ENCODE data around the gene ETS2.

Gene ETS2

DNA sequence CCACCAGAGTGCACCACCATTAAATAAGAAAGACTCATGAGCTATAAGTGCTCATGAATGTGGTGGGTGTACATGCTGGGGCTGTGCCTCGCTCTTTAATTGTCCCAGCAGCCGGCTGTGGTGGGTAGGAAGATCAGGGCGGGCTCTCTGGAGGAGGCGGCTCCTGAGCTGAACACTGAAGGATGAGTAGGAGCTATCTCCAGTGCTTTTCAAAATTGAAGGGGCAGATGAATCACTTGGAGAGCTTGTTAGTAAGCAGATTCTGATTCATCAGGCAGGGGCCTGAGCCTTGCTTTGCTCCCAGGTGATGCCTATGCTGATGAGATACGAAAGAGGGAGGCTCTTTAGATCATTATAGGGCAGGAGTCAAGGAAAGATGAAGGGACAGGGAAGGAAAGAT, 54.1 kb downstream of the ETS2 start:
- Histone ChIP-seq H4K20me1 (ENCODE audit: insufficient read depth, low read length) (no peaks in the 10 kb centered on the region), H3K79me2 (ENCODE audit: low read length) (no peaks in the 10 kb centered on the region), H3K4me3 (ENCODE audit: low read length) (no peak overlapping the region), H3K4me1 (ENCODE audit: low read length) (peaks cover 13% of the 10 kb centered on the region), H3K27ac (ENCODE audit: low read length) (no peak overlapping the region), H3K9ac (ENCODE audit: low read length) (no peak overlapping the region), H3K27me3 (ENCODE audit: low read depth, low read length) (peaks cover 12% of the 10 kb centered on the region), H3K36me3 (replicated peaks; ENCODE audit: low read depth, low read length) (no peaks in the 10 kb centered on the region), H2AFZ (ENCODE audit: low read depth, low read length) (no peak overlapping the region), H3K4me2 (ENCODE audit: low read length) (no peak overlapping the region), H3K9me3 (ENCODE audit: insufficient read depth, low read length) (no peaks in the 10 kb centered on the region)
- TF ChIP-seq EZH2phosphoT487 (IDR thresholded peaks at IDR 0.05; ENCODE audit: low read depth): no peak
- TF ChIP-seq, protein P1, sequence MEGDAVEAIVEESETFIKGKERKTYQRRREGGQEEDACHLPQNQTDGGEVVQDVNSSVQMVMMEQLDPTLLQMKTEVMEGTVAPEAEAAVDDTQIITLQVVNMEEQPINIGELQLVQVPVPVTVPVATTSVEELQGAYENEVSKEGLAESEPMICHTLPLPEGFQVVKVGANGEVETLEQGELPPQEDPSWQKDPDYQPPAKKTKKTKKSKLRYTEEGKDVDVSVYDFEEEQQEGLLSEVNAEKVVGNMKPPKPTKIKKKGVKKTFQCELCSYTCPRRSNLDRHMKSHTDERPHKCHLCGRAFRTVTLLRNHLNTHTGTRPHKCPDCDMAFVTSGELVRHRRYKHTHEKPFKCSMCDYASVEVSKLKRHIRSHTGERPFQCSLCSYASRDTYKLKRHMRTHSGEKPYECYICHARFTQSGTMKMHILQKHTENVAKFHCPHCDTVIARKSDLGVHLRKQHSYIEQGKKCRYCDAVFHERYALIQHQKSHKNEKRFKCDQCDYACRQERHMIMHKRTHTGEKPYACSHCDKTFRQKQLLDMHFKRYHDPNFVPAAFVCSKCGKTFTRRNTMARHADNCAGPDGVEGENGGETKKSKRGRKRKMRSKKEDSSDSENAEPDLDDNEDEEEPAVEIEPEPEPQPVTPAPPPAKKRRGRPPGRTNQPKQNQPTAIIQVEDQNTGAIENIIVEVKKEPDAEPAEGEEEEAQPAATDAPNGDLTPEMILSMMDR (IDR thresholded peaks at IDR 0.05; ENCODE audit: low read depth, low read length): no peak

DNA sequence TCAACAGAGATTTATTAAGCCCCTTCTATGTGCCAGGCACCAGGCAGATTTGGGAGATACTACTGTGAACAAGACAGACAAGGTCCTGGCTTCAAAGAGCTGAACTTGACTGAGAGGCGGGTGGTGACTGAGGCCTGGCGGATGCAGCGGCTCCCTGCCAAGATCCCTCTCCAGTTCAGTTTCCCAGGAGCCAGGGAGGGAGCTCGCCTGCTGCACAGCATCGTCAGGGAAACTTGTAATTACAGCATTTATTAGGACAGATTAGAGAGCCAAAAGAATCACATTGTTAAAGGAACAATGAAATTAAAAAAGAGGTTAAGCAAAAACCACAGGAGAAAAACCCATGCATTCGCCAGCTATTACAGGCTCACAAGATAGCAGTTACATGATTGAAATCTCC, 55.3 kb downstream of the ETS2 start:
- Histone ChIP-seq H2AFZ (ENCODE audit: low read depth, low read length) (no peak overlapping the region), H3K36me3 (replicated peaks; ENCODE audit: low read depth, low read length) (no peaks in the 10 kb centered on the region), H4K20me1 (ENCODE audit: insufficient read depth, low read length) (no peaks in the 10 kb centered on the region), H3K9me3 (ENCODE audit: insufficient read depth, low read length) (no peaks in the 10 kb centered on the region), H3K9ac (ENCODE audit: low read length) (no peak overlapping the region), H3K27me3 (ENCODE audit: low read depth, low read length) (peaks cover 12% of the 10 kb centered on the region), H3K27ac (ENCODE audit: low read length) (no peak overlapping the region), H3K79me2 (ENCODE audit: low read length) (no peaks in the 10 kb centered on the region), H3K4me3 (ENCODE audit: low read length) (no peak overlapping the region), H3K4me1 (ENCODE audit: low read length) (peaks cover 13% of the 10 kb centered on the region), H3K4me2 (ENCODE audit: low read length) (no peak overlapping the region)
- TF ChIP-seq EZH2phosphoT487 (IDR thresholded peaks at IDR 0.05; ENCODE audit: low read depth): no peak
- TF ChIP-seq, protein P1 (IDR thresholded peaks at IDR 0.05; ENCODE audit: low read depth, low read length): no peak

DNA sequence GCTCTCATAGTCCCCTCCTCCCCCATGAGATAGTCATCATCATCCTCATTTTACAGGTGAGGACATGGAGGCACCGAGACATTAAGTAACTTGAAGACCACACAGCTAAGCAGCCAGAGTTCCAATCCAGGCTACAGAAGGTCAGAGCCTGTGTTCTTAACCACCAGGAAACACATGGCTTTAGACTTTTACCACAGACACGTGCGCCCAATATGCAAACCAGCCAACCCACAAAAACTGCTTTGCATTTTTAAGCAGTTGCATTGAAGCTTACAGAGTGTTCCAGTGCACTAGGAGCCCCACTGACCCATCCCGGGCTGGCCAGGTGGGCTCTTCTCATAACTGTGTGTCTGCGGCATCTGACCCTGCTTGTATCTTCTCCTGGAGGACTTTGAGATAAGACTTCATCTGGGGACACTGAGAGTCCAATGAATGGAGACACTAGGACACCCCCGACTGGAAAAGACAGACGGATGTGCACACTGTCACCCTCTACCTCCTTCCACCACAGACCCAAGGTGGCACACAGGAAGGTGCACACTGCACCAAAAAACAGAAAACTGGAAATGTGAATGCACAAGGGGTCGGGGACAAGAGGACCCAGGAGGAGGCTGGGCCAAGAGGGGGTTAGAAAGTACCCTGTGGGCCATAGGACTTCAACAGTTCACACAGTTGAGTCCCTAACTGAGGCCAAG, 56.4 kb downstream of the ETS2 start:
- H2AFZ ChIP-seq (ENCODE audit: low read depth, low read length): no peak overlapping the region
- no peak overlapping the region for H3K4me3 ChIP-seq (ENCODE audit: low read length)
- no peaks in the 10 kb centered on the region for H4K20me1 ChIP-seq (ENCODE audit: insufficient read depth, low read length)
- peaks cover 13% of the 10 kb centered on the region for H3K4me1 ChIP-seq (ENCODE audit: low read length)
- no peaks in the 10 kb centered on the region for H3K36me3 ChIP-seq (replicated peaks; ENCODE audit: low read depth, low read length)
- no peak overlapping the region for H3K9ac ChIP-seq (ENCODE audit: low read length)
- H3K79me2 ChIP-seq (ENCODE audit: low read length): no peaks in the 10 kb centered on the region
- TF ChIP-seq, protein P1 (IDR thresholded peaks at IDR 0.05; ENCODE audit: low read depth, low read length): no peak
- TF ChIP-seq EZH2phosphoT487 (IDR thresholded peaks at IDR 0.05; ENCODE audit: low read depth): no peak
- peak overlapping the region; percentile 49 for H3K4me2 ChIP-seq (ENCODE audit: low read length)
- no peak overlapping the region for H3K27ac ChIP-seq (ENCODE audit: low read length)
- H3K27me3 ChIP-seq (ENCODE audit: low read depth, low read length): peaks cover 12% of the 10 kb centered on the region
- no peaks in the 10 kb centered on the region for H3K9me3 ChIP-seq (ENCODE audit: insufficient read depth, low read length)

DNA sequence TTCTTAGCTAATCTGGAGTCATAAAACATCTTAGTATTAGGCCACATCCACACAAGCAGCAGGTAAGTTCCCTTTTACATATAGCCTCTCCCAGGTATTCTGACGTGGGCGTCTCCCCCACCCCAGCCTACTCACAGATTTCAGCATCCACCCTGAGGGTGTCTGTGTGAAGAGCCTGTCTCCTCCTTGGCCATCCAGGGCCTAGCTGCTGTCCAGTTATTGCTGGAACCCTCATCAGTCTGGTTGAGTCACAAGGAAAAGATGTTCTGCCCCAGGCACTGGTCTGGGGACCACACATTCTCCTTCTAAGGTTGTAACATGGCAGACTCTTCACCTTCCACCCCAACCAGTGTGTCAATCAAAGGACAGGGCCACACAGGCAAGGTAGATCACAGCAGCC, 57.6 kb downstream of the ETS2 start:
- Histone ChIP-seq H3K4me2 (ENCODE audit: low read length) (no peak overlapping the region), H3K4me1 (ENCODE audit: low read length) (peaks cover 13% of the 10 kb centered on the region), H3K27ac (ENCODE audit: low read length) (no peak overlapping the region), H3K9ac (ENCODE audit: low read length) (no peak overlapping the region), H4K20me1 (ENCODE audit: insufficient read depth, low read length) (no peaks in the 10 kb centered on the region), H3K79me2 (ENCODE audit: low read length) (no peaks in the 10 kb centered on the region), H2AFZ (ENCODE audit: low read depth, low read length) (no peak overlapping the region), H3K36me3 (replicated peaks; ENCODE audit: low read depth, low read length) (no peaks in the 10 kb centered on the region), H3K4me3 (ENCODE audit: low read length) (no peak overlapping the region), H3K9me3 (ENCODE audit: insufficient read depth, low read length) (no peaks in the 10 kb centered on the region), H3K27me3 (ENCODE audit: low read depth, low read length) (peaks cover 14% of the 10 kb centered on the region)
- no peak for TF ChIP-seq EZH2phosphoT487 (IDR thresholded peaks at IDR 0.05; ENCODE audit: low read depth)
- TF ChIP-seq, protein P1 (IDR thresholded peaks at IDR 0.05; ENCODE audit: low read depth, low read length): no peak
